SW480 (cell line): ENCODE measurements around the gene CUL3.

Experiments
- DNase-seq: peaks from one replicate; pipeline ENCODE4 v3.0.0-alpha.2; 2016; ENCODE audit warnings: low spot score

CUL3 gene

DNA sequence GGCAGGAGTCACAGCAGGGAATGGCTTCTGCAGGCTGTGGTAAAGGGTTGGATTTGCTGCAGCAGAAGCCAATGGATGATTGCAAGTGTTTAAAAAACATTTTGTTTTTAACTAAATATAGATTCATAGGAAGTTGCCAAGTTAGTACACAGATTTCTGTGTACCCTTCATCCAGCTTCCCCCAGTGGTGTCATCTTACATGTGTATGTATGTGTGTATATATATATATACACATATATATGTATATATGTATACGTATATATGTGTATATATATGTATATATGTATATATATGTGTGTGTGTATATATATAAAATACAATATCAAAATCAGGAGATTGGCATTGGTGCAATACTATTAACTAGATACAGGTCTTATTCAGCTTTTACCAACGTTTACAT lies 164.1 kb downstream of the CUL3 start:
- DNase-seq: no peak
